ENCODE data around the gene AGAP6. TPM values are rescaled to one million over a fixed set of nuclear protein-coding genes. Genes with fewer than 3 reads are reported as not detected.

The AGAP6 gene
- total RNA-seq: 3.8 and 5.0 TPM in 2 replicates

GRCh38 chr10:49988376-49988775 is at the start of gene AGAP6:
Gene AGAP6, plus strand, starts transcription at chr10:49988406. Its CDS starts 310 bp downstream, at chr10:49988716.

GRCh38 chr10:49941447-49942338 is 46.5 kb upstream of the AGAP6 start, which contains the start of the genes PARG and TIMM23B:
Gene PARG, minus strand, starts transcription at chr10:49942027. Its CDS starts 302 bp downstream, at chr10:49941725.
Gene TIMM23B, plus strand, starts transcription at chr10:49942053. Its CDS starts 142 bp downstream, at chr10:49942195.

Small RNA genes lying within 50 kb of the gene (small RNA-seq; reads per million reads assigned to genes)
- gene RNA5SP317 (not detected), gene SNORA74C-2 (0.44 reads per million)

Other genes with a start within 250 kb of the AGAP6 start
- 0.16 and 1.5 TPM in 2 replicates for gene OGDHL, start 226.1 kb upstream of the AGAP6 start, total RNA-seq
- gene PARG, start 46.4 kb upstream of the AGAP6 start, total RNA-seq: 26.7 and 34.2 TPM in 2 replicates
- gene TIMM23B, start 46.4 kb upstream of the AGAP6 start, total RNA-seq: 24.4 and 25.5 TPM in 2 replicates
- 52.2 and 56.1 TPM in 2 replicates for gene WASHC2A, start 79.5 kb downstream of the AGAP6 start, total RNA-seq